WI38 (cell line): ENCODE measurements around the gene MOV10L1.

Experiments used
- H3K4me3 ChIP-seq: 2 replicates; pipeline ENCODE4 v1.5.1; 2011; ENCODE audit warnings: low read depth, mild to moderate bottlenecking, control low read depth, low read length
- CTCF ChIP-seq: IDR thresholded peaks from 2 replicates; pipeline ENCODE4 v1.5.1; 2012; ENCODE audit warnings: low read depth, mild to moderate bottlenecking, control low read depth, low read length

The MOV10L1 gene

GRCh38 chr22:50101870-50102565 is 12.2 kb downstream of the MOV10L1 start:
- TF ChIP-seq CTCF: no peak
- H3K4me3 ChIP-seq: no peak overlapping the region

DNA sequence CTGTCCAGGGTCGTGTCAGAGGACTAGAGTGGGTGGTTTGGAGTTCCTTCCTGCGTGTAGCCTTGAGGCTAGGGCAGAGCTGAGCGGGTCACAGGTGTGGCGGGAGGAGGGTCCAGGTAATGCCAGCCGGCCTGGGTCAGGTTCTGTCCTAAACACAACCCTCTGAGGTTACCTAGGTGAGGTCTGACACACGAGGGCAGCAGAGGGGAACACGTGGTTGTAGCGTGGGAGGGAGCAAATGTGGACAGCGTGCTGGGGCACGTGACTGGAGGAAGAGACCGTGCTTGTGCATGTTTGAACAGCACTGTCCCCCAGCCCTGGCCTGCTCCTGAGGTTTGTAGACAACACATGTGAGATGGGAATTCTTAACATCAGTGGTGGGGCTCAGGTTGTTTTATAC is 13.1 kb downstream of the MOV10L1 start:
- no peak for TF ChIP-seq CTCF
- no peak overlapping the region for H3K4me3 ChIP-seq

DNA sequence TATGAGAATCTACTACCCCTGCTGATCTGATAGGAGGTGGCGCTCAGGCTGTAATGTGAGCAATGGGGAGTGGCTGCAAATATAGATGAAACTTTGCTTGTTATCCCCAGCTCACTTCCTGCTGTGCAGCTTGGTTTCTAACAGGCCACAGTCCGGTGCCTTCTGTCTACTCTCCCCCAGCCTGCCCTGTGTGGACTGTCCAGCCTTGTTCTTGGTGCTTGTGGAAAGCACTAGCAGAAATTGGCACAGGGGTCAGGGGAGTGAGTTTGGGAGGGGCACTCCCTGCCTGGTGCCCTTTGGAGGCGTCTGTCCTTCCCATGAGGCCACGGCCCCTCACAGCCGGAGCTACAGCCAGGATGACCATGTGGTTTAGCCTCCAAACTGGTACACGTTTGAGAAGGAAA is 14.3 kb downstream of the MOV10L1 start:
- H3K4me3 ChIP-seq: no peak overlapping the region
- no peak for TF ChIP-seq CTCF

DNA sequence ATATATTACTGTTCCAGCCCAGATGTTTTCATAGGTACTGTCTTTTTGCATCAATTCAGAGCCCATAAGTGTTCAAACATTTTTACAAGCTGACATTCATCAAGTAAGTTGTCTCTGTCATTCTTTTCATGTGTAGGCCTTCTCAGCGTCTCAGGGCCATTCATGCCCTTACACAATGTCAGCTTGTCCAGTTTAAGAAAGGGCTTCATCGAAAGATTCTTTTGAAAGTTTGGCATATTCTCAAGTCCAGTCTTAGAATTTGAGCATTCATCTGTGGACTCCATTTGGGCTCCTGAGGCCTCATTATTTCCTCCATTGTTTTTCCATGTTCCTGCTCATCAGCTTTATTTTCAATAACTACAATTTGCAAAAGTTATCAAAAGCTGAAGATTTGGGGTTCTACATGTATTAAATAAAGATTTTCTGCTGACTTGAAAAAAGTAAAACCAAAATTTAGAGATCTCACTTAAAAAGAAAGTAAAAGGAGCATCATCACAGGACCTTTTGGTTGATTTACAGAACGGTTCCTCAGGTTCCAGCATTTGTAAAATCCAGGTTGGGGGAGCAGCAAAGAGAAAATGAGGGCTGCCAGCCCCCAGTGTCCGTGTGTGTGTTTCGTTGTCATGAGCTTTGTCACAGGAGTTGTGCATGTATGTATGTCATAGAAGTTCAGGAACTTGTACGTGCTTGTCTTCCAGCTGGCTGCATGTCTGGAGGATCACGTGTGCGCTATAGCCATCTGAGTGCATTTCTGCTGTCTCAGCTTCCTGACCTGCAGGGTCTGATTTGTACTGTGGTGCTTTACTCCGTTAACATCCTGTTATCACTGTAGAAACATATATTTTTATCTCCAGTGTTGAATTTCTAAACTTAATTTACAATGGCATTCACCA is 15.6 kb downstream of the MOV10L1 start:
- no peak overlapping the region for H3K4me3 ChIP-seq
- TF ChIP-seq CTCF: no peak

DNA sequence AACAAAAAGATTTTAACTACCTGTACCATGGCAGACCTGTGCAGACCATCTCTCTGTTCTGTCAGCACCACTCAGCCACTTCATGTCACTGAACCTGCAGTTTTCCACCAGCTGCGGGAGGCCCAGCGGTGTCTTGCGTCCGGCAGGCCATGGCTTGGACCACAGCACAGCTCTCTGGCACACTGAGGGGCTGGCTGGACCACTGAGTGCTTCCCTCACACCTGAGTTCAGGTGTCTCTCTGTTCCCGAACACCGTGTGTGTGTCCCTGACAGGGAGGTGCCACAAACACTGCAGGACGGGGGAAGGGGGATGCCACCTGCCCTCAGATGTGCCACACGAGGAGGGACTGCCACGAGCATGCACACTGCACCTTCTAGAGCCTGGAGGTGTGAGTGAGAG is 17.7 kb downstream of the MOV10L1 start:
- H3K4me3 ChIP-seq: no peak overlapping the region
- TF ChIP-seq CTCF: no peak

DNA sequence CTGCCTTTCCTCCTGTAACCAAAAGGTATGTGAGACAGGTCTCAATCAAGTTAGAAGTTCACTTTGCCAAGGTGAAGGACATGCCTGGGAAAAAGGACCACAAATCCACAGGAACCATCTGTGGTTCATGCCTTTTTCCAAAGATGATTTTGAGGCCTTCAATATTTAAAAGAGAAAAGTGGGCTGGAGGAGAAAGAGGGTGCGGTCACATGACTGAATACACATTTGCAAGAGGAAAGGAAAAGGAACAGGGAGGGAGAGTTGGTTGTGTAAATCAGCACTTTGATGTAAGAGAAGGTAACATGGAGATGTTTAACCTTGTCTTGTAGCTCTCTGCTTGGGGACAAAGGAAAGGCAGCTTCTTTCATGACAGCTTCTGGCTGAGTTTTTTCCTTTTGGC is 21.2 kb downstream of the MOV10L1 start:
- TF ChIP-seq CTCF: no peak
- no peak overlapping the region for H3K4me3 ChIP-seq
